HG02678 (cell line): ENCODE data around the gene FAM50B.

Experiments
- ATAC-seq: cut with Tn5 transposase; IDR thresholded peaks from one replicate; pipeline ENCODE4 v1.9.1; 2021; ENCODE audit warnings: mild to moderate bottlenecking, moderate library complexity; ENCODE audit not compliant: unreplicated experiment

Gene FAM50B

DNA sequence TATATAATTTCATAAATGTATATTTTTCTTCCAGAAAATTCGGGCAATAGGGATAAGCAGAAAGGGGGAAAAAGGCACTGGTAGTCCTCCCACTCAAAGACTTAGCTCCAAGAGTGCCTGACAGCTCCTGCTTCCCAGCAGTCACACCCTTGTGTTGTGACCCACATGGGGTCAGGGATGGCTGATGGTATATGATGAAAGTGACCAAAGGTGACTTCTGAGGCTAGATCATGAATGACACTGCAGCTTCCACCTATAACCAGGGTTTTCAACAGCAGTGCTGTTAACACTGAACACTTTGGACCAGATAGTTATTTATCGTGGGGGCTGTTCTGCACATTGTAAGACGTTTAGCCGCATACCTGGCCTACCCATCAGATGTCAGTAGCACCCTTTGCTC lies 22.3 kb downstream of the FAM50B start:
- no peak for ATAC-seq

DNA sequence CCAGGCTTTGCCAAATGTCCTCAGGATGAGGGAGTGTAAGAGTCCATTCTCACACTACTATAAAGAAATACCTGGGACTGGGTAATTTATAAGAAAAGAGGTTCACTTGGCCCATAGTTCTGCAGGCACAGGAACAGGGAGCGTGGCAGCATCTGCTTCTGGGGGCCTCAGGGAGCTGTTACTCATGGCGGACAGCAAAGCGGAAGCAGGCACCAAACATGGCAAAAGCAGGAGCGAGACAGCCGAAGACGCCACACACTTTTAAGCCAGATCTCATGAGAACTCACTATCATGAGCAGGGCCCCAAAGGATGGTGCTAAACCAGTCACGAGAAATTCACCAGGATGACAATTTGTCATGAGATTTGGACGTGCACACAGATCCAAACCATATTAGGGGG lies 22.8 kb downstream of the FAM50B start:
- no peak for ATAC-seq

DNA sequence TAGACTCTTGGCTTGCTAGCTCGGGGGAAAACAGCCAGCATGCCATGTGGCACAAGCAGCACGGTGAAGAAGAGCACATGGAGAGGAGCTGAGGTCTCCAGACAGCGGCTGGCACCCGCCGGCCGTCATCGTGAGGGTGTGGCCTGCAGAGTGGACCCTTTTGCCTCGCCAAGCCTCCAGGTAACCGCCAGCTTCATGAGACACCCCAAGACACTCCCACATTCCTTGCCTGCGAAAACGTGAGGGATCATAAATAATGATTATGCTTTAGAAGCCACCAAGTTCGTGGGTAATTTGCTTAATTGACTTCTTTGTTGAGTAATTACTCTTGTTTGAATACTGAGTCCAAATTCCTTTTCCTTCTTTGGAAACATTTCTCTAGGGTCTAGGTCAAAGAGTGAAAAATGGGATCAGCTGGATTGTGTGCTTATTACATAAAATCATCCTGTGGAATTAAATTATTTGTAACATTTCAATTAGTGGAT lies 23.2 kb downstream of the FAM50B start:
- ATAC-seq: no peak

DNA sequence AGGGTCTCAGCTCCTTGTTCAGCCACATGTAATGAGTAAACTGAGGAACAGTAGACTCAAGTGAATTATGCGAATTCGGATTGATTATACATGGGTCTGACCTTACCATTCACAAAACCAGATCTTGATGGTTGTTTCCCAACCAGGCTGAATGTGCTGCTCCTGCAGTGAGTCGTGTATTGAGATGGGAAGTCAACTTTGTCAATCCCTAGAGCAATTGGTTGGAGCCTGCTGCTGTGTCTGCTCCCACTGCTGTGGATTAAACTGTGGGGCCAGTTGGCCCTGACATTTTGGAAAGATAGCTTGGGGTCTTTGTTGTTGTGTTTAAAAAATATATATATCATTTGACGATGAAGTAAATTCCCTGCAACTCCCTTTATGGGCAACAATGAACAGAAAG lies 23.9 kb downstream of the FAM50B start:
- ATAC-seq: no peak

DNA sequence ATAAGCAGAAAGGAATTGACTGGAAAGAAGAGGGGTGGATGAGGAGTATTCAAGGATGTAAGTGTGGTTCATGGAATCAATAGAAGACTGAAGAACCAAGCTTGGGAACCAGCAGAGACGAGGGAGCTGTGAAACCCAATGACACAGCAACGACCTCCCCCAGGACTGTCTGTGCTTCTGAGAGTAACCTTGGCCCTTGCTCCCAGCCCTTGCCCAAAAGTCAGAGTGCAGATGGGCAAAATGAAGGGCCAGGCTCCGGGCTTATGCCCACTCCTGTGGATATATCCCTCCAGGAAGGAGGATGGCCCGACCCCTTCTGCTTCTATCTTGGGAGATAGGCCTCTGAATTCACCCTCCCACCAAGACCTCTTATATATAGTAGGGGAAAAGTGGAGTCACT lies 24.9 kb downstream of the FAM50B start:
- ATAC-seq: no peak

DNA sequence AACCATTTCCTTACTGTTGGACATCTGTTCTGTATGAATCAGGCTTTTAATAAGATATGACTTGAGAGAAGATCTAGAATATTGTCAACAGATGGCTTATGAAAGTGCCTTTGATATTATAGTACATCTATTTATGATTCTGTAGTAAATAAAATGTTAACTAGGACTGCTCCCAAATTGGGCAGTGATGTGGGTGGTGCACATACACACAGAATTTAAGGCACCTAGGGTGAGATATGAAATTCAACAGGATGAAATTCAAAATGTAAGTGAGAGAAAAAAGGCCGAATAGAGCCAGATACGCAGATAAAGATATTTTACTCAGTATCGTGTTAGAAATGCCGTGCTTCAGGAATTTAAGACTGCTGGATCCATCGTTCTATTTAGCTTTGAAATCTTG lies 26.3 kb downstream of the FAM50B start:
- no peak for ATAC-seq

DNA sequence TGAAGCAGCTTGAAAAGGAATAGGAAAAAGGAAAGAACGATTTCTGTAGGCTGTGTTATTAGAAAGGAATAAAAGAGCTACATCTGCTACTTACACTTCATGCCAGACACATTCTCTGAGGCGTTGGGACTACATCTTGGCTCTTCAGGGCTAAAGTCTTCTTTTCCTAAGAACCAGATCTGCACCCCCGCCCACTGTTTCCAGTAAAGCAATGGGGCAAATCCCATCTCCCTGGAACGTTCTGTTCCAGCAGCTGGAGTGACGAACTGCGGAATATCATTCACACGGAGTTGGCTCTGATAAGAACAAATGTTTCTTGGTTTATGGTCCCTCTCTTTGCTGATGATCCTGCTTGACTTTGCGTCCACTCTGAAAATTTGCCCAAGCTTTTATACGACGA lies 26.9 kb downstream of the FAM50B start:
- ATAC-seq: no peak

DNA sequence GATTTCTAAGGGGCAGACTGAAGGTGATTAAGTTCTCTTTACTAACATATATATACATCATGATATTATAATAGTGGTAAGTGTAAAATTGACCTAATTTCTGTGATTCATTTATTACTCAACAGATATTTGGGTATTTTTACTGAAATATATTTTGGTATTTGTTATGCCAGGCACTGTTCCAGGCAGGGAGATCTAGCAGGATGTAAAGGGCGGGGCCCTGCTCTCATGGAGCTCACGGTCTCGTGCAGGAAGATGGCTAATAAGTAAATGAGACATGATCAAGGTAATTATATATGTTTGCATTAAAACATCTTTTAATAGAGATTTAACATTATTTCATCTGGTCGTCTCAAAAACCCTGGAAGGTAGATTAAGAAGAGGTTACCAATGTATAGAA lies 27.7 kb downstream of the FAM50B start:
- no peak for ATAC-seq

DNA sequence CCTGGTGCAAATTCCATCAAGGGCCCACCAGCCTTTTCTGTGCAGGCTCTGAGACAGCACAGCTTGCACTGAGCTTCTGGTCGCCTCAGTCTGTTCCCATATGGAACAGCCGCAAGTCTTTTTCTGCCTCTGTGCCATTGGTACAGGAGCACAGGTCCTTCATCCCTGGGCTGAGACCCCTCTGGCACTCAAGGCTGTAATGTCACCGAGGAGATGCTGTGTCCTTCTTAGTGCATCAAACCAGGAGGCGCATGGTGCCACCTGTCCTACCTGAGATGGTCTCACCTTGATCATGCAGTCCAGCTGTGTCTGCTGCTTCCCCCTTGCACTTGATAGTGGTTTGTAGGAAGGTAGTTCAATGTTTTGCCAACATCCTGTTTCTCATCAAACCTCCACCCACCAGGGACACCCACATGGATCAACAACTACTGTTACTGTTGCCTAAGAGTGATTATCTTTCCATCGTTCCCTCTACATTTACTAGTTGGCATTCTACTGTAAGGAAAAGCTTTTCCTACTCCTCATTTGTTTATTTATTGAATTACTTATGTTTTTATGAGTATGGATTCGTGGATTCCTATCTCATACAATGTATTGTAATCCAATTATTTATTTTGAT lies 29.0 kb downstream of the FAM50B start:
- ATAC-seq: no peak

DNA sequence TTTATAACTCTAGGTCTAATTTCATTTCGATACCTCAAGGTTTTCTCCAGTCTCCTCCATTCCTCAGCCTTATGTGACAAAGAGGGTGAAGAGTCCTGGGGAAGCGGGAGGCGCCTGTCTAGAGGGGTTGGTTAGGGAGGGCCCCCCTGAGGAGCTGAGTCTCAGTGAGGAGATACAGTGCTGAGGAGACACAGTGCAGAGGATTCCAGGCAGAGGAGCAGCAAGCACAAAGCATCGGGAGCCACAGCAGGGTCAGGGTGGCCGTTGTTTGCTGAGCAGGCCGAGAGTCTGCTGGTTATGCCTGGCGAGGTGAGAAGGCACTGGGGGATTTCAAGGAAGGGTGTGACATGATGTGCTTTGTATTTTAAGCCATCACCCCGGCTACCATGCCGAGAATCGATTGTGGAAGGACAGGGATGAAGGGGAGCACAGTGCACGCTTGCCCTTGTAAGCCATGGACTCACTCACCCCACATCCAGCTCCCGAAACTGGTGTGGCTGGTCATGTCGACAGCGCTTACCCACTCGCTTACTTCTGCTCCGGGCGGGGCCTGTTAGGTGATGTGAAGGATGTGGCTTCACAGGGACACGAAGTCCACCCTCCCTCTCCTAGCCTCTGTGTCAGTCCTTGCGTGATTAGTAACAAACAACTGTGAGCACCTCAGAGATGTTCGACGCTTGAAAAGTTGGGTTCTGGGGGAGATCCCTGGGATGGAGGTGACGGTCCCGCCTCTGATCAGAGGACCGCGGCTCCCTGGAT lies 30.2 kb downstream of the FAM50B start:
- ATAC-seq: no peak

DNA sequence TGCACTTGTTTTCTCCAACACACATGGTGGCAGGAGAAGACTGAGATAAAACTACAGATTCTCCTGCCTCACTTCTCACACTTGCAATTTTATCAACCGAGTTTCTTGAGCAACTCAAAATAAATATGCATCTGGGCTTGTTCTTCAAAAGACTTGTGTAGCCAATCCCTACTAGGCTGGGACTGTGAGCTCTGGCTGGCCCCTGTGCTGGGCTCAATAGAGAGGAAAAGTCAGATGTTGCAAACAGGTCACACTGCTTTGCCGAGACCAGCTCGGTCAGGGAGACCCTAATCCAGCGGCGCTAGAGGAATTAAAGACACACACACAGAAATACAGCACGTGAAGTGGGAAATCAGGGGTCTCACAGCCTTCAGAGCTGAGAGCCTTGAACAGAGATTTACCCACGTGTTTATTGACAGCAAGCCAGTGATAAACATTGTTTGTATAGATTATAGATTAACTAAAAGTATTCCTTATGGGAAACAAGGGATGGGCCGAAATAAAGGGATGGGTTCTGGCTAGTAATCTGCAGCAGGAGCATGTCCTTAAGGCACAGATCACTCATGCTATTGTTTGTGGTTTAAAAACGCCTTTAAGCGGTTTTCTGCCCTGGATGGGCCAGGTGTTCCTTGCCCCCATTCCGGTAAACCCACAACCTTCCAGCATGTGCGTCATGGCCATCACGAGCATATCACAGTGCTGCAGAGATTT lies 32.7 kb downstream of the FAM50B start:
- ATAC-seq: no peak

DNA sequence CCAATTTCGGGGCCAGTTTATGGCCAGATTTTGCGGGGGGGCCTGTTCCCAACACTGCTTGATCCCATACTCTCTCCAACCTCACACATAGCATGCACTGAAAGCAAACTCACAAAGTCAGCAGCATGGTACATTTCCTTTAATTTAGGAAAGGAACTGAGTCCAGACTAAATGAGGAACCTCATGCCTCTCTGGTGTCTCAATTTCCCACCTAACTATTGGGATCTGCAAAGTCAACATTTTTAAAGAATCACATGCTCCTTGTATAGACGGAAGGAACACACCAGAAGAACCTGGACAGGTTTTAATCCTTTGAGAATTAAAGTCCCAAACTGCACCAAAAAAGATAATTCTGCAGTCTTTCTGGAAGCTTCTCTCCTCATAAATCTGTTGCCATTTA lies 33.3 kb downstream of the FAM50B start:
- no peak for ATAC-seq

DNA sequence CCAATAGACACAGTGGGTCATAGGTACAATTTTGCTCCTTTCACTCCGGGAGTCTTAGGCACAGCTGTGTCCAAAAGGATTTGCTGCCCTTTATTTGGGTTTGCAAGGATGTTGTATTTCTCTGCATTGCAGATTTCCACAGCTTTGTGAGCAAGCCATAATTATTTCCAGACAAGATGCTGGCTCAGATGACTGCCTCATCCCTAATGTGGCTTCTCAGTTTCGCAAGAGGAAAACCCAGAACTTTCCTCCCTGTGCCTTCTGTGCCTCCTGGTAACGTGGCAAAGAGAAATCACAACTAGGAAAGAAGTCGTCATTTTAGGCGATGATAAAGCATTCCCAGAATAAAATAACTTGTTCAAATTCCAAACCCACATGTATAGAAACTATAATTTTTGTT lies 33.7 kb downstream of the FAM50B start:
- ATAC-seq: no peak

DNA sequence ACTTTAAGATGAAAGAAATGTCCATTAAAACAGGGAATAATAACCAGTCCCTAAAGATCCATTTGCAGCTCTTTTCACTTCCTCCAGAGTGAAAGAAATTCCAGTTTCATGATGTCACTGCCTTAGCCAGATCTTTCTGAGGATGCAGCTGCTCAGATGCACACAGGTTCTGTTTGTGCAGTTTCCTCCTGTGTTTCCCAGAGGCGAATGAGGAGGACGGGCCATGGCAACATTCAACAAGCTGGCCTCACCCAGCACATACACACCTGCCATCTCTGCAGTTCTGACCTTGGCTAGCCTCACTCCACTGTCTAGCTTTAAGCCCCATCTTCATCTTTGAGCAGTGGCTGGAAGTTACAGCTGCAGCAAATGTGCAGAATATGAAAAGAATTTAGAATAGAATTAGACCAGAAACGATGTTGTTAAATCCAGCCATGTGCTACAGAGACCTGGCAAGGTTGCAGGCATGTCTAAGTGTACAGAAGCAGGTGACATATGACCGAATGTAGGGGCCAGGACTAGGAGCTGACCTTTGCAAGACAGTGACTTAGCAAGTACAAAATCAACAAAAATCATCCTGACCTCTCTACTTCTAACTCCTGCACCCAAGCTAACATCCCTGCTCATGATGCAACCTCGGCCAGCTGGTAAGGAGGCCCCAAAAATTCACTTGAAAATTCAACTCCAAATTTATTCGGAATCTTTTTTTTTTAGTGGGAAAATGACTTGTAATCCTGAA lies 35.0 kb downstream of the FAM50B start:
- ATAC-seq: no peak

DNA sequence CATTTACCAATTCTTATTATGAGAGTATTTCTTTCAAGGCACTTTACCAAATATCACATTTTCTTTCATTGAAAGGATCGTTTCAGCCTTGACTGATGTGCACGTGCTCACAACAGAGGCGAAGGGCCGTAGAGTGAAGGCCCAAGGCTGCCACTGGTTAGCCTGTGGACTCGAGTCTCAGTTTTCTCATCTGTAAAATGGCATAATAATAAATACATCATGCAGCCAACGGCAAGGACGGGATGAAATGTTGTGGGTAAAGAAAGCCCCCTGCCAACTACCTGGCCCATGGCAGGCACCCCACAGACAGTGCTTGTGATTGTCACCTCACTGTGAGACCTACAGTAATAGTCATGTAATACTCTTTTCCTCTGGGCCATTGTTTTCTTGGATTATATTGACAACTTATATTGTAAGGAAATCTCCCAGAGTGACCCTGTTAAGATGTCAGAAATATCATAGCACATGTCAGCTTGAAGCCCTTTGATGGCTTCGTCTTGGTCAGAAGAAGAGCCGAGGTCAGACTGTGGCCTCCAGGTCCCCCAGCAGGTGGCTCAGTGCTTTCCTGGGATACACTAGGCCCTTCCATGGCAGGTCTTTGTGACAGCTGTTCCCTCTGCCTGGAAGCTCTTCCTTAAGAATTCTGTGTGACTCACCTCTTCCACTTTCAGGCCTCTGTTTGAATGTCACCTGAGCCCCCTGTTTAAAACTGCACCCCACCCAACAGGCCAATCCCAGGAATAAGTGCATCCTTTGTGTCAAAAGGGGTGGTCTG lies 36.3 kb downstream of the FAM50B start:
- no peak for ATAC-seq

DNA sequence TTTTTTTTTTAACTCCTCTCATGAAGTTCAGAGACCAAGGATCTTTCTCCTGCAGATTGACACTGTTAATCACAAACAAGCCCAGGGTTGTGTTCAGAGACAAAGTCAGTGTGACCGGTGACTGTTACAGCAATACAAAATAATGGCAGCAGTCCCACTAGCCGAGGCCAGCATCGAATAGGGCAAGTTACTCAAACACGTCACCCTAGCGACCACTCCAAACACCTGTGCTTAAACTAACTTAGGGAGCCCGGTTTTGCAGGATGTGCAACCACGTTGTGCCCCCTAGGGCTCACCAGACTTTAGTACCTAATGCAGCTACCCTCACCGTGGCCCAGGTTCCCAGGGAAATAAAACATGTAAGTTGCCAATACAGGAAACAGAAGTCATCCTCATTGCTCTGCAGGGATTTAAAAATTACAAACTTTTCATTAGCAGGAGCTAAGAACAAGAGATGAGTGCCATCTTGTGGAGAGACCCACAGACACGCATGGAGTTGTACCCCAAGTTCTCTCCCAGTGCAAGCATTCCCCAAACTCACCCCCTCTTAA lies 38.1 kb downstream of the FAM50B start:
- no peak for ATAC-seq

DNA sequence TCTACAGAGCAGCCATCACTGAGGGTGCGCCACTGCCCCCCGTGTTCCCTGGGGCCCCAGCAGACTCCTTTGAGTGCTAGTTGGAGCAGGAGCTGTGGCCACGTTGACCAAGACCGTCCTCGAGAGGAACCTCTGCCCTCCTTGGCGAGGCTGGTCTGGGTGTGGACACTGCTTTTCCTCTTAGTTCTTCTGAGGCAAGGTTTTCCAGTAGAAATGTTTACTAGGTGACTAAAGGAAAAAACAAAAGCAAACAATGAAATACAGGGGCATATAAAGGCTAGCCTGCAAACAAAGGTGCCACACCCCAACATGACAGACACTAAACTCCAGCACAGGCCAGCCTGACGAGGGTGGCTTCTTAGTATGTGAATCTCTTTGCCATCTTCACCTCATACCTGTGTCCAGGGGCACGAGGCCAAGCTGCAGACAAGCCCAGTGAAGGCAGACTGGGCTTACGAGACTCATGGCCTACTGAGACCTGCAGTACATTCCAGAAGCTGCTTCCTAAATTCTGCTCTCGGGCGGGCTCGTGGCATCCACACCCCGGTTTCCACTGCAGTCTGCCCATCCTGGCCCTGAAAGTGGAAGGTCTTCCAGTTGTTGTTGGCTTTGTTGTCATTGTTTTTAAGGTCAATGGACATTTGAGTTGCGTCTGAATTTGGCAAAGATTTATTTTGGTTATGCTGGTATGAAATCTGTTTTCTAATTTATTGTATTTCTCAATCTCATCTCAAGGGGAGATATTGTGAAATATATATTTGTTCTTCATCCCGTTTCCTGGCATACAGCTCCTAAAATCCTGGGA lies 39.2 kb downstream of the FAM50B start:
- ATAC-seq: no peak

DNA sequence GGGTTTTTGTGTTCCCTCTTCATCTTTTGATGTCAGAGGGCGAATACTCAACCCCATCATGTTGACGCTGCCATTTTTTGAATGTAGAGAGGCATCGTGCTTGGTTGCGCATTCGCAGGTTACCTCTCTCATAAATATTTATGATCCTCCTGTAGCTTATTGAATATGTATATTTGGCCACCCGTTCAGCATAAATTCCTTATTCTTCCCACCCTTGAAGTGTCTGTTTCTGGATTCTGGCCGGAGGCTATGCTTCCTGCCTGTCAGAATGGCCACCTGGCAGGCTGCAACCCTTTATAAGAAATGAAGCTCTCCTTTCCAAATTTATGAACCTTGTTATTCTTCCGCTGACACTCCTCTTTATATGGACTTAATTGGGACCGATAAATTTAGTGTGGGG lies 40.9 kb downstream of the FAM50B start:
- ATAC-seq: no peak

DNA sequence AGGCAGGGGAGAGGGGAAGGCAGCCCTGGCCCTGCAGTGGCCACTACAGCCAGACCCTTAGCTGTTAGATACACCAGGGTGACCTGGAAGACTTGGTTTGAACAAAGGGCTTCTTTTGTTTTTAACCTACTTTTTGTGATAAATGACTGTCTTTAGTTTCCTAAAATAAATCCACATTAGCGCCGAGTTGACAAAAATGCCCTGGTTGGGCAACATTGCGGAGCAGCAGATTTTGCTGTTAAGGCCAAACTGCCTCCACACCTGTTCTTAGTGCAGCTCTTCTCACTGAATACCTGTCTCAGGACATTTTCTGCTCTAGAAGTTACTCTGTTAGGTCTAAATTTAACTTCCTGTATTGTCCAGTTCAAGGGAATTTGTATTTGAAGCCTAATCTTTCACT lies 42.7 kb downstream of the FAM50B start:
- ATAC-seq: no peak

DNA sequence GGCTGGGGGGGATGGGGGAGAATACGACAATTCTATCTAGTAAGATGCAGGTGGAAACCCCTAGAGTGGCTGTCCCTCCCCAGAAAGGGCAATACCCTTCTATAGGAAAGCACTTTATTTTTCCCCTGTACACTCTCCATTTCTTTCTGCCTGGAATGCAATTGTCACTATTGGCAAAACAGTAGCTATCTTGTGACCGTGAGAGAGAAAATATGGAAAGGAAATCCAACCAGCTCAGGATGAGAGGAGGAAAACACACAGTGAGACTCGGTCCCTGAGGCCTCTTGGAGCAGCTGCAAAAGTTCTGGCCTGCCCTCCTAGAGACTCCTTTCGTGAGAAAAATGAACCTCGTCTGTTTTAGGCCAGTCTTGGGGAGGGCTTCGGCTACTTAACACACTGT lies 43.4 kb downstream of the FAM50B start:
- no peak for ATAC-seq
